ENCODE measurements around the gene RFTN1.

- no peak for TF ChIP-seq EZH2 (IDR thresholded peaks at IDR 0.05; ENCODE audit: low read depth, unreplicated experiment)
- TF ChIP-seq, protein P1, sequence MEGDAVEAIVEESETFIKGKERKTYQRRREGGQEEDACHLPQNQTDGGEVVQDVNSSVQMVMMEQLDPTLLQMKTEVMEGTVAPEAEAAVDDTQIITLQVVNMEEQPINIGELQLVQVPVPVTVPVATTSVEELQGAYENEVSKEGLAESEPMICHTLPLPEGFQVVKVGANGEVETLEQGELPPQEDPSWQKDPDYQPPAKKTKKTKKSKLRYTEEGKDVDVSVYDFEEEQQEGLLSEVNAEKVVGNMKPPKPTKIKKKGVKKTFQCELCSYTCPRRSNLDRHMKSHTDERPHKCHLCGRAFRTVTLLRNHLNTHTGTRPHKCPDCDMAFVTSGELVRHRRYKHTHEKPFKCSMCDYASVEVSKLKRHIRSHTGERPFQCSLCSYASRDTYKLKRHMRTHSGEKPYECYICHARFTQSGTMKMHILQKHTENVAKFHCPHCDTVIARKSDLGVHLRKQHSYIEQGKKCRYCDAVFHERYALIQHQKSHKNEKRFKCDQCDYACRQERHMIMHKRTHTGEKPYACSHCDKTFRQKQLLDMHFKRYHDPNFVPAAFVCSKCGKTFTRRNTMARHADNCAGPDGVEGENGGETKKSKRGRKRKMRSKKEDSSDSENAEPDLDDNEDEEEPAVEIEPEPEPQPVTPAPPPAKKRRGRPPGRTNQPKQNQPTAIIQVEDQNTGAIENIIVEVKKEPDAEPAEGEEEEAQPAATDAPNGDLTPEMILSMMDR (conservative IDR thresholded peaks at IDR 0.05; ENCODE audit: low read depth in 2 of 2): 0 out of 4 replicates have a peak, but pooled peaks of 1 of the 2 experiments have one; percentile 2
- no peak for TF ChIP-seq POLR2AphosphoS5 (IDR thresholded peaks at IDR 0.05; ENCODE audit: low read depth)
- no peak for TF ChIP-seq EZH2phosphoT487 (IDR thresholded peaks at IDR 0.05; ENCODE audit: unreplicated experiment)
- no peak for TF ChIP-seq CREB1 (CRISPR knock-in tag; IDR thresholded peaks at IDR 0.05; ENCODE audit: low read depth)
- TF ChIP-seq, protein P2, sequence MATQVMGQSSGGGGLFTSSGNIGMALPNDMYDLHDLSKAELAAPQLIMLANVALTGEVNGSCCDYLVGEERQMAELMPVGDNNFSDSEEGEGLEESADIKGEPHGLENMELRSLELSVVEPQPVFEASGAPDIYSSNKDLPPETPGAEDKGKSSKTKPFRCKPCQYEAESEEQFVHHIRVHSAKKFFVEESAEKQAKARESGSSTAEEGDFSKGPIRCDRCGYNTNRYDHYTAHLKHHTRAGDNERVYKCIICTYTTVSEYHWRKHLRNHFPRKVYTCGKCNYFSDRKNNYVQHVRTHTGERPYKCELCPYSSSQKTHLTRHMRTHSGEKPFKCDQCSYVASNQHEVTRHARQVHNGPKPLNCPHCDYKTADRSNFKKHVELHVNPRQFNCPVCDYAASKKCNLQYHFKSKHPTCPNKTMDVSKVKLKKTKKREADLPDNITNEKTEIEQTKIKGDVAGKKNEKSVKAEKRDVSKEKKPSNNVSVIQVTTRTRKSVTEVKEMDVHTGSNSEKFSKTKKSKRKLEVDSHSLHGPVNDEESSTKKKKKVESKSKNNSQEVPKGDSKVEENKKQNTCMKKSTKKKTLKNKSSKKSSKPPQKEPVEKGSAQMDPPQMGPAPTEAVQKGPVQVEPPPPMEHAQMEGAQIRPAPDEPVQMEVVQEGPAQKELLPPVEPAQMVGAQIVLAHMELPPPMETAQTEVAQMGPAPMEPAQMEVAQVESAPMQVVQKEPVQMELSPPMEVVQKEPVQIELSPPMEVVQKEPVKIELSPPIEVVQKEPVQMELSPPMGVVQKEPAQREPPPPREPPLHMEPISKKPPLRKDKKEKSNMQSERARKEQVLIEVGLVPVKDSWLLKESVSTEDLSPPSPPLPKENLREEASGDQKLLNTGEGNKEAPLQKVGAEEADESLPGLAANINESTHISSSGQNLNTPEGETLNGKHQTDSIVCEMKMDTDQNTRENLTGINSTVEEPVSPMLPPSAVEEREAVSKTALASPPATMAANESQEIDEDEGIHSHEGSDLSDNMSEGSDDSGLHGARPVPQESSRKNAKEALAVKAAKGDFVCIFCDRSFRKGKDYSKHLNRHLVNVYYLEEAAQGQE (IDR thresholded peaks at IDR 0.05; ENCODE audit: unreplicated experiment): no peak
- no peak for TF ChIP-seq JUNB (IDR thresholded peaks at IDR 0.05; ENCODE audit: unreplicated experiment)
- no peak for TF ChIP-seq ZNF331 (CRISPR knock-in tag; IDR thresholded peaks at IDR 0.05; ENCODE audit: low read depth)
- TF ChIP-seq ZNF114 (CRISPR knock-in tag; IDR thresholded peaks at IDR 0.05): no peak
- no peak for TF ChIP-seq ETS1 (IDR thresholded peaks at IDR 0.05)
- TF ChIP-seq STAT1 (IDR thresholded peaks at IDR 0.05; ENCODE audit: unreplicated experiment): no peak
- no peak for TF ChIP-seq NANOG (IDR thresholded peaks at IDR 0.05; ENCODE audit: borderline replicate concordance)
- TF ChIP-seq, protein P3, sequence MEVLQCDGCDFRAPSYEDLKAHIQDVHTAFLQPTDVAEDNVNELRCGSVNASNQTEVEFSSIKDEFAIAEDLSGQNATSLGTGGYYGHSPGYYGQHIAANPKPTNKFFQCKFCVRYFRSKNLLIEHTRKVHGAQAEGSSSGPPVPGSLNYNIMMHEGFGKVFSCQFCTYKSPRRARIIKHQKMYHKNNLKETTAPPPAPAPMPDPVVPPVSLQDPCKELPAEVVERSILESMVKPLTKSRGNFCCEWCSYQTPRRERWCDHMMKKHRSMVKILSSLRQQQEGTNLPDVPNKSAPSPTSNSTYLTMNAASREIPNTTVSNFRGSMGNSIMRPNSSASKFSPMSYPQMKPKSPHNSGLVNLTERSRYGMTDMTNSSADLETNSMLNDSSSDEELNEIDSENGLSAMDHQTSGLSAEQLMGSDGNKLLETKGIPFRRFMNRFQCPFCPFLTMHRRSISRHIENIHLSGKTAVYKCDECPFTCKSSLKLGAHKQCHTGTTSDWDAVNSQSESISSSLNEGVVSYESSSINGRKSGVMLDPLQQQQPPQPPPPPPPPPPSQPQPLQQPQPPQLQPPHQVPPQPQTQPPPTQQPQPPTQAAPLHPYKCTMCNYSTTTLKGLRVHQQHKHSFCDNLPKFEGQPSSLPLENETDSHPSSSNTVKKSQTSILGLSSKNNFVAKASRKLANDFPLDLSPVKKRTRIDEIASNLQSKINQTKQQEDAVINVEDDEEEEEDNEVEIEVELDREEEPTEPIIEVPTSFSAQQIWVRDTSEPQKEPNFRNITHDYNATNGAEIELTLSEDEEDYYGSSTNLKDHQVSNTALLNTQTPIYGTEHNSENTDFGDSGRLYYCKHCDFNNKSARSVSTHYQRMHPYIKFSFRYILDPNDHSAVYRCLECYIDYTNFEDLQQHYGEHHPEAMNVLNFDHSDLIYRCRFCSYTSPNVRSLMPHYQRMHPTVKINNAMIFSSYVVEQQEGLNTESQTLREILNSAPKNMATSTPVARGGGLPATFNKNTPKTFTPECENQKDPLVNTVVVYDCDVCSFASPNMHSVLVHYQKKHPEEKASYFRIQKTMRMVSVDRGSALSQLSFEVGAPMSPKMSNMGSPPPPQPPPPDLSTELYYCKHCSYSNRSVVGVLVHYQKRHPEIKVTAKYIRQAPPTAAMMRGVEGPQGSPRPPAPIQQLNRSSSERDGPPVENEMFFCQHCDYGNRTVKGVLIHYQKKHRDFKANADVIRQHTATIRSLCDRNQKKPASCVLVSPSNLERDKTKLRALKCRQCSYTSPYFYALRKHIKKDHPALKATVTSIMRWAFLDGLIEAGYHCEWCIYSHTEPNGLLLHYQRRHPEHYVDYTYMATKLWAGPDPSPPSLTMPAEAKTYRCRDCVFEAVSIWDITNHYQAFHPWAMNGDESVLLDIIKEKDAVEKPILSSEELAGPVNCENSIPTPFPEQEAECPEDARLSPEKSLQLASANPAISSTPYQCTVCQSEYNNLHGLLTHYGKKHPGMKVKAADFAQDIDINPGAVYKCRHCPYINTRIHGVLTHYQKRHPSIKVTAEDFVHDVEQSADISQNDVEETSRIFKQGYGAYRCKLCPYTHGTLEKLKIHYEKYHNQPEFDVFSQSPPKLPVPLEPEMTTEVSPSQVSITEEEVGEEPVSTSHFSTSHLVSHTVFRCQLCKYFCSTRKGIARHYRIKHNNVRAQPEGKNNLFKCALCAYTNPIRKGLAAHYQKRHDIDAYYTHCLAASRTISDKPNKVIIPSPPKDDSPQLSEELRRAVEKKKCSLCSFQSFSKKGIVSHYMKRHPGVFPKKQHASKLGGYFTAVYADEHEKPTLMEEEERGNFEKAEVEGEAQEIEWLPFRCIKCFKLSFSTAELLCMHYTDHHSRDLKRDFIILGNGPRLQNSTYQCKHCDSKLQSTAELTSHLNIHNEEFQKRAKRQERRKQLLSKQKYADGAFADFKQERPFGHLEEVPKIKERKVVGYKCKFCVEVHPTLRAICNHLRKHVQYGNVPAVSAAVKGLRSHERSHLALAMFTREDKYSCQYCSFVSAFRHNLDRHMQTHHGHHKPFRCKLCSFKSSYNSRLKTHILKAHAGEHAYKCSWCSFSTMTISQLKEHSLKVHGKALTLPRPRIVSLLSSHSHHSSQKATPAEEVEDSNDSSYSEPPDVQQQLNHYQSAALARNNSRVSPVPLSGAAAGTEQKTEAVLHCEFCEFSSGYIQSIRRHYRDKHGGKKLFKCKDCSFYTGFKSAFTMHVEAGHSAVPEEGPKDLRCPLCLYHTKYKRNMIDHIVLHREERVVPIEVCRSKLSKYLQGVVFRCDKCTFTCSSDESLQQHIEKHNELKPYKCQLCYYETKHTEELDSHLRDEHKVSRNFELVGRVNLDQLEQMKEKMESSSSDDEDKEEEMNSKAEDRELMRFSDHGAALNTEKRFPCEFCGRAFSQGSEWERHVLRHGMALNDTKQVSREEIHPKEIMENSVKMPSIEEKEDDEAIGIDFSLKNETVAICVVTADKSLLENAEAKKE (CRISPR knock-in tag; IDR thresholded peaks at IDR 0.05): no peak
Measured at GRCh38 chr3:16363636-16364035, 149.9 kb downstream of the RFTN1 start.

Measured in GM23338 (cell line).